IMR-90 (cell line): ENCODE data around the gene SDHC. TPM values are rescaled to one million over a fixed set of nuclear protein-coding genes. Genes with fewer than 3 reads are reported as not detected.

Experiments used
- ATAC-seq: fragments of 200-7000 bp; cut with Tn5 transposase; 2 replicates; pipeline ENCODE4 v1.9.1; 2020; ENCODE audit warnings: low read depth, mild to moderate bottlenecking, moderate library complexity
- BruUV-seq: library from RNA; stranded (reverse); fragments of 400-500 nt; replicated peaks from 2 replicates; lab custom pipeline; 2021; lab: Mats Ljungman, UMichigan
- CTCF ChIA-PET: fragments of 300-600 bp; formaldehyde crosslinking; extraction: SDS; loops from one replicate; lab custom pipeline; 2021; ENCODE audit warnings: antibody characterized with exemption; lab: Yijun Ruan, JAX
- POLR2A ChIA-PET: fragments of 300-600 bp; sonication (Branson Sonifier 250); formaldehyde crosslinking; loops from one replicate; lab custom pipeline; 2022; ENCODE audit warnings: antibody characterized with exemption; ENCODE audit not compliant: unreplicated experiment; lab: Charles Lee
- DNase-seq: peaks from one replicate; pipeline ENCODE4 v3.0.0; 2013
- H2AFZ ChIP-seq: replicated peaks from 2 replicates; pipeline ENCODE3; 2013; ENCODE audit warnings: low read length, mild to moderate bottlenecking; ENCODE audit not compliant: poor library complexity
- H2AK5ac ChIP-seq: 2 replicates; pipeline ENCODE4 v1.6.1; 2013; ENCODE audit warnings: low read depth, low read length, inconsistent platforms
- H2AK9ac ChIP-seq: replicated peaks from 2 replicates; pipeline ENCODE3; 2013; ENCODE audit warnings: mild to moderate bottlenecking, low read depth, low read length, moderate library complexity; ENCODE audit not compliant: poor library complexity
- H2BK120ac ChIP-seq: 2 replicates; pipeline ENCODE4 v1.6.1; 2013; ENCODE audit warnings: low read depth, low read length, inconsistent platforms
- H2BK15ac ChIP-seq: 3 replicates; pipeline ENCODE4 v1.6.1; 2013; ENCODE audit warnings: low read depth, low read length, inconsistent platforms
- H2BK20ac ChIP-seq: 2 replicates; pipeline ENCODE4 v1.6.1; 2013; ENCODE audit warnings: low read depth, mild to moderate bottlenecking, inconsistent platforms, low read length, moderate library complexity
- H2BK5ac ChIP-seq: 2 replicates; pipeline ENCODE4 v1.6.1; 2013; ENCODE audit warnings: mild to moderate bottlenecking, low read depth, low read length, inconsistent platforms; ENCODE audit not compliant: poor library complexity, severe bottlenecking
- H3K14ac ChIP-seq: replicated peaks from 2 replicates; pipeline ENCODE4 v1.6.1; 2013; ENCODE audit warnings: low read depth, low read length, inconsistent platforms
- H3K18ac ChIP-seq: 2 replicates; pipeline ENCODE4 v1.6.1; 2013; ENCODE audit warnings: low read depth, low read length, control low read depth
- H3K23ac ChIP-seq: 2 replicates; pipeline ENCODE4 v1.6.1; 2013; ENCODE audit warnings: low read depth, low read length, inconsistent platforms
- H3K27ac ChIP-seq: 2 replicates; pipeline ENCODE4 v1.5.1; 2013; ENCODE audit warnings: mild to moderate bottlenecking, control low read depth, low read length; ENCODE audit not compliant: insufficient read depth
- H3K27me3 ChIP-seq: 2 replicates; pipeline ENCODE4 v1.6.1; 2013; ENCODE audit warnings: low read length; ENCODE audit not compliant: control insufficient read depth, insufficient read depth
- H3K36me3 ChIP-seq: 2 replicates; pipeline ENCODE4 v1.6.1; 2013; ENCODE audit warnings: low read length, mixed read lengths; ENCODE audit not compliant: control insufficient read depth, insufficient read depth
- H3K4ac ChIP-seq: 2 replicates; pipeline ENCODE4 v1.6.1; 2013; ENCODE audit warnings: low read depth, low read length, inconsistent platforms
- H3K4me1 ChIP-seq: 2 replicates; pipeline ENCODE4 v1.6.1; 2013; ENCODE audit warnings: low read length, mixed read lengths; ENCODE audit not compliant: control insufficient read depth, insufficient read depth
- H3K4me2 ChIP-seq: 2 replicates; pipeline ENCODE4 v1.6.1; 2013; ENCODE audit warnings: low read depth, mild to moderate bottlenecking, control low read depth, low read length, moderate library complexity
- H3K4me3 ChIP-seq: 2 replicates; pipeline ENCODE4 v1.5.1; 2013; ENCODE audit warnings: low read depth, mild to moderate bottlenecking, control low read depth, low read length, moderate library complexity; ENCODE audit not compliant: insufficient read depth
- H3K56ac ChIP-seq: 2 replicates; pipeline ENCODE4 v1.6.1; 2013; ENCODE audit warnings: low read length, inconsistent platforms; ENCODE audit not compliant: insufficient read depth; ENCODE audit errors: extremely low read depth
- H3K79me1 ChIP-seq, 2 experiments: 2 replicates each; pipeline ENCODE4 v1.6.1; 2013; ENCODE audit warnings: low read length in 2 of 2, inconsistent platforms in 1 of 2, low read depth in 1 of 2
- H3K9ac ChIP-seq: 2 replicates; pipeline ENCODE4 v1.6.1; 2013; ENCODE audit warnings: low read depth, low read length, control low read depth
- H3K9me1 ChIP-seq: 2 replicates; pipeline ENCODE4 v1.6.1; 2013; ENCODE audit warnings: low read length, inconsistent platforms; ENCODE audit not compliant: insufficient read depth
- H3K9me3 ChIP-seq: 2 replicates; pipeline ENCODE4 v1.6.1; 2013; ENCODE audit warnings: low read length; ENCODE audit not compliant: control insufficient read depth, insufficient read depth
- H4K20me1 ChIP-seq: 2 replicates; pipeline ENCODE4 v1.6.1; 2013; ENCODE audit warnings: low read length, inconsistent platforms; ENCODE audit not compliant: insufficient read depth
- H4K5ac ChIP-seq: 2 replicates; pipeline ENCODE4 v1.6.1; 2013; ENCODE audit warnings: mild to moderate bottlenecking, low read depth, low read length, control low read depth
- H4K8ac ChIP-seq, 2 experiments: 2 replicates each; pipeline ENCODE4 v1.6.1; 2013; ENCODE audit warnings: low read depth in 2 of 2, low read length in 2 of 2, control low read depth in 1 of 2, inconsistent platforms in 1 of 2
- H4K91ac ChIP-seq: 2 replicates; pipeline ENCODE4 v1.6.1; 2013; ENCODE audit warnings: low read depth, low read length, inconsistent platforms; ENCODE audit not compliant: insufficient read depth
- CHD1 ChIP-seq: IDR thresholded peaks from 2 replicates; pipeline ENCODE4 v1.6.1; 2012; ENCODE audit warnings: low read depth, low read length, improper control_type of control experiment
- CTCF ChIP-seq: conservative IDR thresholded peaks from 2 replicates; pipeline ENCODE4 v1.5.1; 2012; ENCODE audit warnings: mild to moderate bottlenecking, low read depth, low read length, improper control_type of control experiment
- ELK1 ChIP-seq: fragments of 150-350 bp; IDR thresholded peaks from 2 replicates; pipeline ENCODE4 v1.6.1; 2016; ENCODE audit warnings: low read depth, mild to moderate bottlenecking, low read length, moderate library complexity, borderline replicate concordance
- FOS ChIP-seq: fragments of 150-350 bp; IDR thresholded peaks from 2 replicates; pipeline ENCODE4 v1.6.1; 2016; ENCODE audit warnings: low read depth, low read length
- MAFK ChIP-seq: IDR thresholded peaks from 2 replicates; pipeline ENCODE4 v1.6.1; 2012; ENCODE audit warnings: low read depth, low read length, improper control_type of control experiment
- MAZ ChIP-seq: IDR thresholded peaks from 2 replicates; pipeline ENCODE4 v1.6.1; 2012; ENCODE audit warnings: low read depth, mild to moderate bottlenecking, low read length, improper control_type of control experiment, moderate library complexity, borderline replicate concordance
- MXI1 ChIP-seq: IDR thresholded peaks from 2 replicates; pipeline ENCODE4 v1.6.1; 2012; ENCODE audit warnings: low read depth, mild to moderate bottlenecking, low read length, moderate library complexity, borderline replicate concordance
- NFE2L2 ChIP-seq: fragments of 150-350 bp; IDR thresholded peaks from 2 replicates; pipeline ENCODE4 v1.6.1; 2016; ENCODE audit warnings: low read depth, mild to moderate bottlenecking, low read length
- POLR2A ChIP-seq: IDR thresholded peaks from 2 replicates; pipeline ENCODE4 v1.6.1; 2012; ENCODE audit warnings: mild to moderate bottlenecking, low read depth, low read length
- RAD21 ChIP-seq: IDR thresholded peaks from 2 replicates; pipeline ENCODE4 v1.6.1; 2012; ENCODE audit warnings: low read length, improper control_type of control experiment
- RCOR1 ChIP-seq: IDR thresholded peaks from 2 replicates; pipeline ENCODE4 v1.6.1; 2012; ENCODE audit warnings: mild to moderate bottlenecking, low read length, improper control_type of control experiment; ENCODE audit not compliant: insufficient replicate concordance
- RFX5 ChIP-seq: IDR thresholded peaks from 2 replicates; pipeline ENCODE4 v1.8.0; 2012; ENCODE audit warnings: low read depth, mild to moderate bottlenecking, low read length, moderate library complexity
- SMC3 ChIP-seq: fragments of 150-350 bp; IDR thresholded peaks from 2 replicates; pipeline ENCODE4 v1.6.1; 2016; ENCODE audit warnings: low read depth, mild to moderate bottlenecking, antibody characterized with exemption, low read length, moderate library complexity
- USF2 ChIP-seq: fragments of 150-350 bp; IDR thresholded peaks from 2 replicates; pipeline ENCODE4 v1.6.1; 2017; ENCODE audit warnings: mild to moderate bottlenecking, antibody characterized with exemption, low read length, low read depth
- WGBS, 2 experiments: methylation state at CpG; one replicate each; pipeline versions ENCODE4 v1.1.5 to v1.1.7; 2013; ENCODE audit warnings: missing lambda C conversion rate in 2 of 2; ENCODE audit not compliant: insufficient read length in 1 of 2; ENCODE audit errors: extremely low coverage in 2 of 2; 5-methylcytosine and 5-hydroxymethylcytosine counted together
- dilution Hi-C: fragments of 300-500 bp; cut with HindIII; formaldehyde crosslinking; loops from one replicate; pipeline ENCODE4 v1.14.3; 2018; ENCODE audit warnings: low sequenced_read_pairs; ENCODE audit not compliant: unreplicated experiment
- in situ Hi-C: fragments of 300-500 bp; cut with MboI; formaldehyde crosslinking; loops from 3 replicates; pipeline ENCODE4 v1.14.3; 2019; ENCODE audit warnings: low sequenced_read_pairs, inconsistent platforms, mixed read lengths
- intact Hi-C: fragments of 100-400 bp; cut with micrococcal nuclease; formaldehyde crosslinking; loops from 2 replicates; pipeline ENCODE4 v1.10.0; 2022
- polyA plus RNA-seq, 3 experiments: library from polyadenylated mRNA; depleted of rRNA; stranded (reverse); fragments of >200 nt; gene quantifications; 2 replicates each; pipeline ENCODE4 v1.2.3, GENCODE V29; 2012; ENCODE audit warnings: low replicate concordance in 1 of 3
- total RNA-seq: library from RNA; depleted of rRNA; stranded (reverse); fragments of >200 nt; gene quantifications from 2 replicates; pipeline ENCODE4 v1.2.3, GENCODE V29; 2012

The SDHC gene
- total and polyA plus RNA-seq, 2 of the 4 experiments (the other 2 are of a cell fraction), result 158 to 235 TPM

GRCh38 chr1:161311595-161312181 lies 2.5 kb upstream of the SDHC start:
- TF ChIP-seq USF2 (no peak), SMC3 (no peak), RCOR1 (no peak), RAD21 (no peak), CHD1 (no peak), RFX5 (no peak), POLR2A (no peak), MXI1 (no peak), CTCF (no peak), FOS (no peak), ELK1 (no peak), MAZ (no peak), MAFK (no peak), NFE2L2 (no peak)
- no peak overlapping the region for H4K91ac ChIP-seq
- intact Hi-C loops, result no loop called here
- peaks cover 3% of the 10 kb centered on the region; the same call in 1 of the 2 replicates for H3K4me1 ChIP-seq
- no peak for ATAC-seq
- H2BK15ac ChIP-seq, result no peak overlapping the region
- H3K9me3 ChIP-seq, result no peaks in the 10 kb centered on the region
- H3K9me1 ChIP-seq, result 0 out of 2 replicates have a peak, but pooled peaks cover 5% of the 10 kb centered on the region
- H3K36me3 ChIP-seq, result no peaks in the 10 kb centered on the region
- H4K8ac ChIP-seq, result no peak overlapping the region
- no peaks in the 10 kb centered on the region for H4K20me1 ChIP-seq
- dilution Hi-C loops, result no loop called here
- no CpG with 5 or more reads among the region's 4 CpGs for WGBS, 2 experiments
- H3K4ac ChIP-seq, result no peak overlapping the region
- H3K27me3 ChIP-seq, result peaks cover 5% of the 10 kb centered on the region; the same call in 1 of the 2 replicates
- no TSS peak for BruUV-seq
- CTCF ChIA-PET, result interaction anchor here (0.6 kb wide), 1 partner anchor 64 kb away, joined by 4 read pairs; no protein-coding TSS in a partner anchor
- no peak overlapping the region for H3K56ac ChIP-seq
- H2AFZ ChIP-seq, result no peak overlapping the region
- H3K23ac ChIP-seq, result no peak overlapping the region
- H2AK9ac ChIP-seq, result no peak overlapping the region
- no peak overlapping the region for H3K18ac ChIP-seq
- peaks cover 0 to 14% of the 10 kb centered on the region in 2 experiments; a peak in 2 of 4 replicates for H3K79me1 ChIP-seq
- POLR2A ChIA-PET, result no interaction called here
- no peak overlapping the region for H2BK20ac ChIP-seq
- H4K5ac ChIP-seq, result no peak overlapping the region
- no peak overlapping the region for H2AK5ac ChIP-seq
- H2BK120ac ChIP-seq, result no peak overlapping the region
- H3K9ac ChIP-seq, result no peak overlapping the region
- no peak overlapping the region for H3K27ac ChIP-seq
- no peak overlapping the region for H3K14ac ChIP-seq
- no peak overlapping the region for H2BK5ac ChIP-seq
- DNase-seq, result no peak
- H3K4me2 ChIP-seq, result no peak overlapping the region
- H3K4me3 ChIP-seq, result no peak overlapping the region
- in situ Hi-C loops, result no loop called here
